HG03175 (cell line): Measurements from ENCODE around the gene AKAP8L.
A peak's percentile ranks its signal among the peaks of the same experiment; 100 is the strongest.

Experiments used
- ATAC-seq: cut with Tn5 transposase; IDR thresholded peaks from one replicate; pipeline ENCODE4 v1.9.1; 2021; ENCODE audit warnings: mild to moderate bottlenecking, moderate library complexity; ENCODE audit not compliant: unreplicated experiment

The AKAP8L gene

DNA sequence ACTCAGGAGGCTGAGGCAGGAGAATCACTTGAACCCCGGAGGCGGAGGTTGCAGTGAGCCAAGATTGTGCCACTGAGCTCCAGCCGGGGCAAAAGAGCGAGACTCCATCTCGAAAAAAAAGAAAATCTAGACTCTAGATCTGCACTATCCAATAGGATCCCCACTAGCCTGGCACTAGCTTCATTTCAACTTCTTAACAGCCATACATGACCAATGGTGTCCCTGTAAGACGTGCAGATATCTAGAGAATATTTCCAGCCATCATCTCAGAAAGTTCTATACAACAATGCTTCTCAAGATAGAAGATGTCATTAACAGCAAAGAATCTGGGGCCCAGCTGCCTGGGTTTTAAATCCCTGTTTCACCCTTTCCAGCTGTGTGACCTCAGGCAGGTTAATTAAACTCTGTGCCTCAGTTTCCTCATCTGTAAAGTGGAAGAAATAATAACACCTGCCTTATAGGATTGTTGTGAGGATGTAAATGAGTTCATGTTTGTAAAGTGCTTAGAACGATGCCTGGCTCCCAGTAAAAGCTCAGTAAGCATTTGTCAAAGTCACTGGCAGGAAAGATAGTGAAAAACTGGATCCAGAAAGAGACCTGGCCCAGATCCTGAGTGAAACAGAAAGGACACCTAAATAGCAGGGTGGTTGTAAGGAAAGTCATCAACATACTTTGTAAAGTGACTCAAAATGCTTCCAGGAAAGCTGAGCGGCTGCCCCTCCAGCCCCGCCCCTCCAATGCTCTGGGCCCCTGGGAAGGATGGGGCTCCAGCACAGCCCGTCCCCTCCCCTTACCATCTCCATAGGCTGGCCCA lies 17.4 kb upstream of the AKAP8L start:
- no peak for ATAC-seq

DNA sequence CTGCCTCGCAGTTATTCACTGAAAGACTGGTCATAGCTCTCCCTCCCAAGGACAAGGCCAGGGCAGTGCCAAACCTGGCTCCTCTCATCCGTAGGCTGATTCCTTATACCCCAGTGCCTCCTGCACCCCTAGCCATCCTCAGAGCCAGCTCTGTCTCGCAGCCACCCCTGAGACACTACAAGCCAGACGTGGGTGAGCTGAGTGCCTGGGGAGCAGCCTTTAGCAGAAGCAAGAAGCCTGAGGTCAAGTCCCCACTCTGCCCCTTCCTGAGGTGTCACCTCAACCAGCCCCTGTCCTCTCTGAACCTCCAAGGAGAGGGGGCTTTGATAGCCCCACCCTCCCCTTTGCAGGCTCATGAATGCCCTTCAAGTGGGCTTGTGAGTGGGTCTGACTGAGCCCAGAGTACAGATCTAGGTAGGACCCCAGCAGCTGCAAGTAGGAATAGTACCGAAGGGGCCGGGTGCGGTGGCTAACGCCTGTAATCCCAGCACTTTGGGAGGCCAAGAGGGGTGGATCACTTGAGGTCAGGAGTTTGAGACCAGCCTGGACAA lies 14.8 kb upstream of the AKAP8L start:
- no peak for ATAC-seq

DNA sequence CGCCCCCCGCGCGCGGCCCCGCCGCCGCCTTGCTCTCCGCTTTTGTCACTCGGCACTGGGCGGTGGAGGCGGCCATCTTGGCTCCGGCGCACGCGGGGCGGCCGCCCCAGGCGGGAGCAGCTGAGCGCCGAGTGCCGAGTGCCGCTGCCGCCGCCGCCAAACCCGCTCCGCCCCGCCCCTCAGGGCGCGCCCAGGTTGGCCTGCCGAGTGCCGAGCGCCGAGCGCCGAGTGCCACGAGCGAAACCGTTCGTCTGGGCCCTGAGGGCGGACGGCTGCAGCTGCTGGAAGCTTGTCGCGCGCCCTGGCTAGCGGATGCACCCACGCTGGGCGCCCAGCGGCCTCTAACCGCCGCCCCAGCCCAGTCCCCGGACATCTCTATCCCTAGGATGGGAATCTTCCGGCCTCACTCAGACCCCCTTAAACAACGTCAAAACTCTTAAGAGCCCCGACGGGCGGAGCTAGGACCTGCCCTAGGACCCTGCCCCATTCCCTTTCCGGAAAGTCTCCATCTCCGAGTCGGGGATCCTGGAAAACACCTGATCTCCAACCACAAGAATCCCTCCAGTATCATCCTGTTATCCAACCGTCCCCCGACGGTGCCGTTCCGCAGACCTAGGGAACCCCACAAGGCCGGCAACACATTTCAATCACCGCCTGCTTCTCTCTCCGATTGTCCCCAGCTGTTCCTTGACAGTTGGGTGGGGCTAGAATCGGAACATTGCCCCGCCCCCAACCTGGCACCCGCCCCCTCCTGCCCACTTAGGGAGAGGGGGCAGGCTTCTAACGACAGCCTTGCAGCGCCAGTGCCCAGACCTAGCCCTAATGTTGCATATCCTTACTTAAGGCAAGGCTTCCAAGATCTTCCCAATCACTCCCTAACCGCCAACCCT lies 14.1 kb upstream of the AKAP8L start:
- ATAC-seq: peak; percentile 57

GRCh38 chr19:15432018-15432494 lies 13.3 kb upstream of the AKAP8L start:
- peak; percentile 6 for ATAC-seq

DNA sequence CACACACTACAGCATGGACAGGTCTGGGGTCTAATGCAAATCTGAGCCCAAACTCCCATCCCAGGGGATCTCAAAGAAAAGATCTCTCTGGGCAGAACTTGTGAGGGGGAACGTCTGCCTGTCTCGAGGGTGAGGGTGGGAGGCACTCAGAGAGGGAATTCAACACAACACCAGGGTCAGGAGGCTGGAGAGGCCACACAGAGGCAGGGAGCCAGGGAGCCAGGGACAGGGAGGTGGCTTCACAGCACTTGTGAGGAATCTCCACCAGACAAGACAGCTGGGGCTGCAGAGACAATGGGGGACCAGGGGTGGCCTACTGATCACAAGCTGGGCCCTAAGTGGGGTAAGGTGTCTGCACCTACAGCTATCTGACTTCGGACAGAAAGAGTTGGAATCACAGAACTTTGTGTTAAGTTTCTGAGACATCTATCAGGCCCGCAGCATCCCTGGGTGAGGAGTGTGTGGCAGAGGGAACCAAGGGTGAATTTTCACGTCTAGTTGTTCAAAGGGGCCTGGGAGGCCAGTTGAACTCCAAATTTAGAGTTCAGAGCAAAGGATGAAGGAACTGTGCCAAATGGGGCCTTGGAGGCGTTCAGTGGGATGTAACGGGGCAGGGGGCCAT lies 12.7 kb upstream of the AKAP8L start:
- no peak for ATAC-seq

GRCh38 chr19:15430526-15431120 lies 11.8 kb upstream of the AKAP8L start:
- ATAC-seq: no peak

DNA sequence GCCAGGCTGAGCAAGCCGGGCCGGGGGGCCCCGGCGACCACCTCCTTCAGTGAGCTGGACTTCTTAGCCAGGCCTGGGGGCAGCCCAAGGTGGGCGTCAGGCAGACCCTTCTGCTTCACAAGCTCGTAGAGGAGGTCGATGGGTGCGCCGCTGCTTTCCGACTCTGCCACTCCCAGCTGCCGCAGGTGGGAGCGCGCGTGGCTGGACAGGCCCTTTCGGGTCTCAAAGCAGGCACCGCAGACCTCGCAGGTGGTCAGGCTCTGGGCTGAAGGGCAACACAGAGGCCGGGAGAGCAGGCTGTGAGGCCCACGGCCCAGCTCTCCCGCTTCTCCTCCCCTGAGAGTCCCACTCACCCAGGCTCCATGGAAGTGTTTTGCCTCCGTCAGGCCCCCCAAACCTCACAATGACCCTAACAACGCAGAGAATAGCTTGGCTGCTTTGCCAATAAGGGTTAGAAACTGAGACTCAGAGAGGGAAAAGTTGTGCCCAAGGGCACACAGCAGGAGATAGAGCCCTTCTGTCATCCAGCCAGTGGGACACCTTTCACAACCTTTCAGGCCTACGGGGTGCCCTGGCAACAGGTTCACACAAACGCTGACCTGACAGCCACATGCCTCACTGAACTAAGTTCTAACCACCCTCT lies 11.2 kb upstream of the AKAP8L start:
- no peak for ATAC-seq

DNA sequence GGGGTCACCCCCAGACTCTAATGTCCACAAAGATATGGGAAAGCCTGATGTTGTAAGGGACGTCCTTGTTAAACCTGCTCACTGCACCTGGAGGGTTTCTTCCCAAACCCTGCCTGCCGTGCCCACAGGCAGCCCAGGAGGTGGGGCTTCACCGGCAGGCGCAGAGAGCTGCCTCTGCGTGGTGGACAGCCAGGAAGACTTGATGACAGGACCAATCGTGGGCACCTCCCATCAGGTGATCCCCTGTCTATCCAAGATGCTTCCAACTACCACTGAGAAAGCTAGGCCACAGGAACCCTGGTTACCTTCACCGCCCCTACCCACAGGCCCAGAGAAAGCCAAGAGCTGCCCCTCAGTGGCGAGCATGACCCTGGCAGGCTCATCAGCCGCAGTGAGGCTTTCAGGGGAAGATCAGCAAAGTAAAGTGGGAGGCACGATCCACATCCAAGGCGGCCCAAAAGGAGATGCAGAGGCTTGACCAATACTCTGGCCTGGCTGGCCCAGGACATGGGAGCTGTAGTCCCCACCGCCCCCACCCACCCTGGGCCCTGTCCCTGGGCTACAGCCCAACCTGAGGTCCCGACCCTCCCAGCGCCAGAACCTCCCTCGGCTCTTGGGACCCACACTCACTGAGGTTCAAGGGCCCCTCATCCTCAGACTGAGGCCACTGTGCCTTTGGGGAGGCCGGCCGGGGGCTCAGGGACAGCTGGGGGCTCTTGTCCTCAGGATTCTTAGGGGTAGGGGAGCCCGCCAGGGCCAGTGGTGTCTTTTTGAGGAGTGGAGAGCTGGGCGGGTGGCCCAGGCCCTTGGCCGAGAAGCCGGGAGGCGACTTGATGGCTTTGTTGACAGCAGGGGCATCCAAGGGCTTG lies 10.4 kb upstream of the AKAP8L start:
- no peak for ATAC-seq

GRCh38 chr19:15427991-15428471 lies 9.2 kb upstream of the AKAP8L start:
- ATAC-seq: no peak

GRCh38 chr19:15427350-15427700 lies 8.5 kb upstream of the AKAP8L start:
- no peak for ATAC-seq

DNA sequence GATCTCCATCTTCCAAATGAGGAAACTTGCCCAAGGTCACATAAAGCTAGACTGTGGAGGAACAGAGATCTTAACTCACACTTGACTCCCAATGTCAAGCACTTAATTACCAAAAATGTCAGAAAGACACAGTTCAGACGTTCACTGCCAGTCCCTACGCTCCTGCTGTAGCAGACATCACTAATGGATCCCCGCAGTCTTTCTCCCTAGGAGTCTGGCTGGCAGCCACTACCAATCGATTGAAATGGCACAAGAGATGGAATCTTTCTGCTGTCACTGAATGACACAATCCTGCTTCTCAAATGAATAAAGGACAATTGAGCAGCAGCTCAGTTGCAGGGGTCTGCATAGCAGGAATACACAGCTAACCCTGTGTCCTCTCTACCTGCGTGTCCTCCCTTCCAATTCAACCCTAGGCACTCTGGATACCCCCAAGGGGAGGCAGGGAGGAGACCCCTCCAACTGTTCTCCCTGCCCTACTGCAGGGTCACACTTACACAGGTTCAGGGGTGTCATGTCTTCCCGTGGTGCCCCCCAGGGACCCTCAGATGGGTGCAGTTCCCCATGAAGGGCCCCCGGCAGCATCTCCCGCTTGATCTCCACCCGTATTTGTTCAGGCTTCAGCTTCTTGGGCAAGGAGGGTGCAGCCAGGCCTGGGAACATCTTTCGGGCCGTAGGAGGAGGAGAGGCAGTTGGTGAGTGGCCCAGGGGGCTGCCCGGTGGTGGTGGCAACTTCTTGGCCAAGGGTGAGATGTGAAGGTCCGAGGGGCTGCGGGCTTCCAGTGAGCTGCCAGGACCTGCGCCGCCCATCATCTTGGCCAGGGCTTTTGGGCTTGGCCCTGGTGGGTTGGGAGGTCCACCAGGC lies 7.9 kb upstream of the AKAP8L start:
- ATAC-seq: no peak

DNA sequence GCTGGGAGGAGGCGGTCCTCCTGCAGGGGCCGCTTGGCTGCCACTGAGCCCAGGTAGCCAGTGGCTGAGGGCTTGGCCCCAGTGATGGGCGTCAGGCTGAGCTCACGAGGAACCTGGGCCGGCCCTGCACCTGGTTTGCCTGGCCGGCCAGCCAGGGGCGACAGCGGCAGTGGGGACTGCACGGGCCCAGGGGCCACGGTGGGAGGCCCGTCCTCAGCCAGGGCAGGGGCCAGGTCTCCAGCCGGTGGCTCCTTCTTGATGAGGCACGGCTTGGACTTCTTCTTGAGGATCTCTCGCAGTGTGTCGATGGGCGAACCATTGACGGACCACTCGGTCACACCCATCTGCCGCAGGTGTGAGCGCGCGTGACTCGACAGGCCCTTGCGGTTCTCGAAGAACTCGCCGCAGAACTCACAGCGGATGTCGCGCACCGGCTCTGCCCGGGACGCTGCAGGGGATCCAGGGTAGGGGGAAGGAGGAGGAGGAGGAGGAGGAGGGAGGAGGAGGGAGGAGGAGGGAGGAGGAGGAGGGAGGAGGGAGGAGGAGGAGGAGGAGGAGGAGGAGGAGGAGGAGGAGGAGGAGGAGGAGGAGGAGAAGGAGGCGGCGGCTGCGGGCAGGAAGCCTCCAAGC lies 6.6 kb upstream of the AKAP8L start:
- no peak for ATAC-seq

DNA sequence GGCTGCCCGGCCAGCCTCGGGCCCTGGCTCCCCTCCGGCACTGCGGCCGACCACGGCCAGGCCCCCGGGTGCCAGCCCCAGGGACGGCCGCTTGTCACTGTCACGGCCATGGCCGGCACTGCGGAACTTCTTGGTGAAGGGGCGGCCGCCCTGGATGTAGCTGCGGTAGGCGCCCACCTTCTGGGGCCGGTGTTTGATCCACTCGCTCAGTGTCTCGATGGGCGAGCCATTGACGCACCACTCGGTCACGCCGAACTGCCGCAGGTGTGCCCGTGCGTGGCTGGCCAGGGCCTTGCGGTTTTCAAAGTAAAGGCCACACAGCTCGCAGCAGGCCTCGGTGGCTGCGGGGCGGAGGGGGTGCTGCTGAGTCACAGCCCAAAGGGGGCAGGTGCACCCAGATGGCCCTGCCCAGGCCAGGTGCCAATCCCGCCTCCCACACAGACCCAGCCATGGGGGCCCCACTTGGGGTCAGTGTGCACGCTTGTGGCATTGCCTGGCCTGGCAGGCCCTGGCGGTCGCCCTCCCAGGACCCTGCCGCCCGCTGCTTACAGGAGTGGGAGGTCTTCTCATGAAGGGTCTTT lies 6.0 kb upstream of the AKAP8L start:
- ATAC-seq: no peak

- ATAC-seq: no peak
Observed at GRCh38 chr19:15424121-15424520, 5.3 kb upstream of the AKAP8L start.

- no peak for ATAC-seq
Observed at GRCh38 chr19:15423130-15423529, 4.3 kb upstream of the AKAP8L start.

DNA sequence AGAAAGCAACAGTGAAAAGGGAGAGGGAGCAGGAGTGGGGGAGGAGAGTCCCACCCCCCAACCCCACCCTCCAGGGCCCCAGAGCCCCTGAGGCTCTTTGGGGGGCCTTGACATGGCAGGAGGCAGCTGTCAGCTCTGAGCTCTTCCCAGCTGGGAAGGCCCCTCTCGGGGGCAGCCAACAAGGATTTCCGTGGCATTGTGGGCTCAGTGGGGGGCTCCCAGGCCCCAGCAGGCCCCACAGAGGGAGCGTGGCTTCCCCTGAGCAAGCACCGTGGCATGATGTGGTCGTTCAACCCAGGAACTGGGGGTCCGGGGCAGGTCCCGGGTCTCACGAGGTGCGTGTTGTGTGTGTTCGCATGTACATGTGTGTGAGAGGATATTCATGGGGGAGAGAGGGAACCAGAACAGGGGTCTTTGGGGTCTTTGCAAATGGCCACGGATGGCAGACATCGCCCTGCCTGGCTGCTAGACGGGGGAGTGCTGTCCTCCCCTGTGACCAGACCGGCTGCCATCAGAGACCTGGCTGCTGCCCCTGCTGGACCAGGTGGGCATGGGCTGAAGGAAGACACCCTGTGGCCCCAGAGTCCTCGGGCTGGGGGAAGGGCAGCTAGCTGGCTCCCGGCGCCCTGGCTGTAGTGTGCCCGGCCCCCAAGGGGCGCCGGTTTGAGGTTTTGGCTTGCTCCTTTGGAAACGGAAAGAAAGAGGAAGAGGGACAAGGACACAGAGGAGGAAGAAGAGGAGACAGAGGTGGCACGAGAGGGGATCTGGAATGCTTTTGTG lies 3.7 kb upstream of the AKAP8L start:
- no peak for ATAC-seq
